ENCODE measurements around the gene ALOXE3. TPM values are rescaled to one million over a fixed set of nuclear protein-coding genes. Genes with fewer than 3 reads are reported as not detected.

The ALOXE3 gene
- total and polyA plus RNA-seq, 2 experiments from 2014 or later, result 0.10 to 0.27 TPM

DNA sequence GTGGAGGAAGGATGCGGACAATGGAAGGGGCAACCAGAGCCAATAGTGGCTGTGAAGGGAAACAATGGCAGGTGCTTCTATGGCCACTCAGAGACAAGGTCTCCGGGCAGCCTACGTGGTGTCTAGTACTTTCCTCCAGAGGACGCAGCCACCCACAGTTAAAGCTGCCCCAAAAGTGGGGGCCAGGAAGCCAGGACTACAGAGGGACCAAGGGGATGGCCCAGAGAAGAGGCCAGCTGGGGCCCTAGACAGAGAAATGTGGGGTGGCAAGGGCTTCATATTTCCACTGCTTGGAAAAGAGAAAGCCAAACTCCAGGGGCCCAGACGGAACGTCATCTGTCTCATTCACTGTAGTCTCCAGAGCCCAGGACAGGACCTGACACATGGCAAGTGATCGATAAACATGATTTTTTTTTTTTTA, 34.7 kb upstream of the ALOXE3 start:
- no peak for DNase-seq (ENCODE audit: low spot score)

GRCh38 chr17:8152112-8152775, 33.9 kb upstream of the ALOXE3 start, which contains the start of gene PER1:
TSS of gene PER1 (minus strand) at chr17:8152404. CDS start at chr17:8150706, 1,698 bp downstream.
- H3K27me3 ChIP-seq (ENCODE audit: insufficient read depth), result no peaks in the 10 kb centered on the region
- DNase-seq (ENCODE audit: low spot score), result peak; percentile 98
- peaks cover 6% of the 10 kb centered on the region; the same call in 1 of the 2 replicates for H3K79me2 ChIP-seq (replicated peaks; ENCODE audit: insufficient read depth)
- H3K4me3 ChIP-seq, result peak within 1 kb of the TSS; percentile 97
- H3K4me1 ChIP-seq (ENCODE audit: insufficient read depth), result peaks cover 30% of the 10 kb centered on the region
- no peak within 1 kb of the TSS; the same call in none of the 3 replicates for H3K4me3 Mint-ChIP-seq
- peaks cover 20% of the 10 kb centered on the region for H3K36me3 Mint-ChIP-seq (ENCODE audit: low read depth)
- no peaks in the 10 kb centered on the region for H3K36me3 ChIP-seq (ENCODE audit: insufficient read depth)
- peak within 1 kb of the TSS; percentile 23; the same call in 1 of the 2 replicates for H2AFZ ChIP-seq
- H4K20me1 ChIP-seq (replicated peaks; ENCODE audit: insufficient read depth), result no peaks in the 10 kb centered on the region; the same call in 1 of the 2 replicates
- H3K4me2 ChIP-seq, result peak within 1 kb of the TSS; percentile 100
- H3K9me2 ChIP-seq (ENCODE audit: insufficient read depth), result no peaks in the 10 kb centered on the region
- peaks cover 26% of the 10 kb centered on the region for H3K27me3 Mint-ChIP-seq (ENCODE audit: insufficient read depth, low read depth, poor library complexity)
- peak within 1 kb of the TSS; percentile 80; the same call in 1 of the 2 replicates for H3K27ac ChIP-seq (ENCODE audit: low read depth)
- peaks cover 17% of the 10 kb centered on the region for H3K4me1 Mint-ChIP-seq
- TF ChIP-seq JUNB (IDR thresholded peaks at IDR 0.05; ENCODE audit: unreplicated experiment) (no peak), CTCF (conservative IDR thresholded peaks at IDR 0.05; ENCODE audit: low read depth in 2 of 2) (no peak), POLR2AphosphoS5 (IDR thresholded peaks at IDR 0.05; ENCODE audit: low read depth) (peak; percentile 90)
- ATAC-seq, result peak; percentile 56
- peaks cover 38% of the 10 kb centered on the region; the same call in 1 of the 2 replicates for H3F3A ChIP-seq (replicated peaks; ENCODE audit: low read depth)
- H3K27ac Mint-ChIP-seq, result peak within 1 kb of the TSS; percentile 20; the same call in 1 of the 2 replicates
- H3K9me3 Mint-ChIP-seq, result no peaks in the 10 kb centered on the region; the same call in 2 of the 3 replicates

More for the DNA sequence above, 34.7 kb upstream of the ALOXE3 start:
- Histone ChIP-seq H3K4me1 (ENCODE audit: insufficient read depth) (peaks cover 30% of the 10 kb centered on the region), H3F3A (replicated peaks; ENCODE audit: low read depth) (peaks cover 38% of the 10 kb centered on the region; the same call in 1 of the 2 replicates), H3K36me3 (ENCODE audit: insufficient read depth) (no peaks in the 10 kb centered on the region), H4K20me1 (replicated peaks; ENCODE audit: insufficient read depth) (no peaks in the 10 kb centered on the region; the same call in 1 of the 2 replicates), H2AFZ (no peak overlapping the region), H3K4me3 (peak overlapping the region; percentile 97), H3K9me2 (ENCODE audit: insufficient read depth) (no peaks in the 10 kb centered on the region), H3K27me3 (ENCODE audit: insufficient read depth) (no peaks in the 10 kb centered on the region), H3K4me2 (peak overlapping the region; percentile 100), H3K27ac (ENCODE audit: low read depth) (peak overlapping the region; percentile 80; the same call in 1 of the 2 replicates), H3K79me2 (replicated peaks; ENCODE audit: insufficient read depth) (peaks cover 6% of the 10 kb centered on the region; the same call in 1 of the 2 replicates)
- Mint-ChIP-seq H3K27ac (0 out of 2 replicates have a peak overlapping the region, but pooled peaks have one; percentile 2), H3K4me3 (no peak overlapping the region; the same call in 1 of the 3 replicates), H3K27me3 (ENCODE audit: insufficient read depth, low read depth, poor library complexity) (peaks cover 24% of the 10 kb centered on the region), H3K9me3 (no peaks in the 10 kb centered on the region; the same call in 2 of the 3 replicates), H3K36me3 (ENCODE audit: low read depth) (peaks cover 14% of the 10 kb centered on the region), H3K4me1 (peaks cover 17% of the 10 kb centered on the region)
- no peak for ATAC-seq
- TF ChIP-seq EZH2phosphoT487 (IDR thresholded peaks at IDR 0.05; ENCODE audit: unreplicated experiment), result no peak

DNA sequence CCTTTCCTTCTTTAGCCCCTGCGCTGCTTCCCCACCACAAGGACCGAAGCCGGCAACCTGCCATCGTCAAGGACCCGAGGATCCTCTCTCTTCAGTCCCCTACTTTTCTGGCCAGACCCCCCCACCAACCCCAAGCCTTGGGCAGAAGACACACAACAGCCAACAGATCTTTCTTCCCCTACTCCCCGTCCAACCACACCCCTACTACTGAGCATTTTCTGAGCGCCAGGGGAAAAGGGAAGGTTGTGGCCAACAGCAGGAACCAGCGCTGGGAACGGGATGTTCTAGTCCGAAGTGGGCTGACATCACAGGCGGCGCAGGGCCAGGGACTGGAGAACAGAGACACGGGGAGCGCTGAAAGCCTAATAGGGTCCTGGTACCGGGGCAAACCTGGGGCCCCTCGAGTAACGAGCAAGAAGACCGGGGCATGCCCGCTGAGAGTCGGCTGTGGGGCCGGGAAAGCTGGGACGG, 33.4 kb upstream of the ALOXE3 start:
- Histone ChIP-seq H3K27ac (ENCODE audit: low read depth) (no peak overlapping the region), H3K27me3 (ENCODE audit: insufficient read depth) (no peaks in the 10 kb centered on the region), H3K9me2 (ENCODE audit: insufficient read depth) (no peaks in the 10 kb centered on the region), H3F3A (replicated peaks; ENCODE audit: low read depth) (peaks cover 38% of the 10 kb centered on the region; the same call in 1 of the 2 replicates), H3K4me1 (ENCODE audit: insufficient read depth) (peaks cover 30% of the 10 kb centered on the region), H3K36me3 (ENCODE audit: insufficient read depth) (no peaks in the 10 kb centered on the region), H4K20me1 (replicated peaks; ENCODE audit: insufficient read depth) (no peaks in the 10 kb centered on the region; the same call in 1 of the 2 replicates), H3K79me2 (replicated peaks; ENCODE audit: insufficient read depth) (peaks cover 6% of the 10 kb centered on the region; the same call in 1 of the 2 replicates), H3K4me2 (peak overlapping the region; percentile 100), H3K4me3 (peak overlapping the region; percentile 97), H2AFZ (peak overlapping the region; percentile 23; the same call in 1 of the 2 replicates)
- Mint-ChIP-seq H3K4me3 (no peak overlapping the region; the same call in none of the 3 replicates), H3K9me3 (no peaks in the 10 kb centered on the region; the same call in 2 of the 3 replicates), H3K27ac (peak overlapping the region; percentile 20; the same call in 1 of the 2 replicates), H3K36me3 (ENCODE audit: low read depth) (peaks cover 24% of the 10 kb centered on the region), H3K27me3 (ENCODE audit: insufficient read depth, low read depth, poor library complexity) (peaks cover 27% of the 10 kb centered on the region), H3K4me1 (peaks cover 17% of the 10 kb centered on the region)
- DNase-seq (ENCODE audit: low spot score), result peak; percentile 54
- peak; percentile 0; the same call in 1 of the 3 replicates for ATAC-seq
- TF ChIP-seq REST (IDR thresholded peaks at IDR 0.05; ENCODE audit: unreplicated experiment) (no peak), EZH2phosphoT487 (IDR thresholded peaks at IDR 0.05; ENCODE audit: unreplicated experiment) (no peak), NANOG (IDR thresholded peaks at IDR 0.05; ENCODE audit: borderline replicate concordance) (no peak)

All from GM23338 (cell line).